ENCODE measurements around the gene MAST4. TPM values are rescaled to one million over a fixed set of nuclear protein-coding genes. Genes with fewer than 3 reads are reported as not detected.

Gene MAST4
- total RNA-seq, 4 donors from 2014 or later: 55.3 to 148 (median 110) TPM

DNA sequence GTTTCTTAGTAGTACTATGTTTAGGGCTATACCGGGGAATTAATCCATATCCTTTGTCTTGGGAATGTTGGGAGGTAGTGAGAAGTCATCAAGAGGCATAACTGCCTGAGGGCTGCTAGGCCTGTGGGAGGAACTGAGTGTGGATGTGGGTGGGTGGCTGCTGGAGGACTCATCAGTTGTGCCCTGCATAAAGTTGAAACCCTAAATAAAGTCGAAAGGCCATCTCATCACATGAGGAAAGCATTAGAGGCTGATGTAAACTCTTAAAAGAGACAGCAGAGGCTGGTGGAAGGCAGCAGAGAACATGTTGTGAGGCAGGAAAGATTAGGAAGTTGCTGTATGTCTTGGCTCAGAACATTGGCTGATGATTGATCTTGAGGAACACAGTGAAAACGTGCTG lies 143.8 kb downstream of the MAST4 start:
- H3K27me3 ChIP-seq: no peaks in the 10 kb centered on the region
- H3K27ac ChIP-seq: no peak overlapping the region
- no peaks in the 10 kb centered on the region for H3K36me3 ChIP-seq
- 47 to 50% methylated on average over 3 of the region's 3 CpGs for WGBS, 2 donors
- TF ChIP-seq POLR2A (IDR thresholded peaks at IDR 0.05): no peak
- TF ChIP-seq, protein P1, sequence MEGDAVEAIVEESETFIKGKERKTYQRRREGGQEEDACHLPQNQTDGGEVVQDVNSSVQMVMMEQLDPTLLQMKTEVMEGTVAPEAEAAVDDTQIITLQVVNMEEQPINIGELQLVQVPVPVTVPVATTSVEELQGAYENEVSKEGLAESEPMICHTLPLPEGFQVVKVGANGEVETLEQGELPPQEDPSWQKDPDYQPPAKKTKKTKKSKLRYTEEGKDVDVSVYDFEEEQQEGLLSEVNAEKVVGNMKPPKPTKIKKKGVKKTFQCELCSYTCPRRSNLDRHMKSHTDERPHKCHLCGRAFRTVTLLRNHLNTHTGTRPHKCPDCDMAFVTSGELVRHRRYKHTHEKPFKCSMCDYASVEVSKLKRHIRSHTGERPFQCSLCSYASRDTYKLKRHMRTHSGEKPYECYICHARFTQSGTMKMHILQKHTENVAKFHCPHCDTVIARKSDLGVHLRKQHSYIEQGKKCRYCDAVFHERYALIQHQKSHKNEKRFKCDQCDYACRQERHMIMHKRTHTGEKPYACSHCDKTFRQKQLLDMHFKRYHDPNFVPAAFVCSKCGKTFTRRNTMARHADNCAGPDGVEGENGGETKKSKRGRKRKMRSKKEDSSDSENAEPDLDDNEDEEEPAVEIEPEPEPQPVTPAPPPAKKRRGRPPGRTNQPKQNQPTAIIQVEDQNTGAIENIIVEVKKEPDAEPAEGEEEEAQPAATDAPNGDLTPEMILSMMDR (IDR thresholded peaks at IDR 0.05): no peak
- no peaks in the 10 kb centered on the region for H3K9me3 ChIP-seq
- no peaks in the 10 kb centered on the region for H3K4me1 ChIP-seq
- intact Hi-C loops (cut with DNase I): no loop called here
- H3K4me3 ChIP-seq: no peak overlapping the region
- DNase-seq: no peak

DNA sequence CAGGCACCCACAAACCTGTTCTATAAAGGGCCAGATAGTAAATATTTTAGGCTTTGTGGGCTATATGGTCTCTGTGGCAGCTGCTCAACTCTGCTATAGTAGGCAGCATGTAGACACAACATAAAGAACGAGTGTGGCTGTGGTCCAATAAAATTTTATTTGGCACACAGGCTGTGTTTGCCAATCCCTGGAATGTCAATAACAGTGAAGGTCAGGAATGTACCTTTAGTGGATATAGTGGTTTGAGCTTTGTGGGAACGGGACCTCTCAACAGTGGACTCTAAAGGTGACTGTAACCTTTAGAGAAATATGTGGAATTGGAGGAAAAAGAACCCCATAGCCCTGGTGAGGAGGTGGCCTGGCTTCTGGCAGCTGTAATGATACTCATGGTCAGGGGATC lies 145.2 kb downstream of the MAST4 start:
- Histone ChIP-seq H3K27me3 (no peaks in the 10 kb centered on the region), H3K4me3 (no peak overlapping the region), H3K4me1 (no peaks in the 10 kb centered on the region), H3K9me3 (no peaks in the 10 kb centered on the region), H3K36me3 (no peaks in the 10 kb centered on the region), H3K27ac (no peak overlapping the region)
- 67 to 89% methylated on average over 2 of the region's 2 CpGs for WGBS, 2 donors
- TF ChIP-seq, protein P1 (IDR thresholded peaks at IDR 0.05): no peak
- no peak for TF ChIP-seq POLR2A (IDR thresholded peaks at IDR 0.05)
- intact Hi-C loops (cut with DNase I): no loop called here
- no peak for DNase-seq

DNA sequence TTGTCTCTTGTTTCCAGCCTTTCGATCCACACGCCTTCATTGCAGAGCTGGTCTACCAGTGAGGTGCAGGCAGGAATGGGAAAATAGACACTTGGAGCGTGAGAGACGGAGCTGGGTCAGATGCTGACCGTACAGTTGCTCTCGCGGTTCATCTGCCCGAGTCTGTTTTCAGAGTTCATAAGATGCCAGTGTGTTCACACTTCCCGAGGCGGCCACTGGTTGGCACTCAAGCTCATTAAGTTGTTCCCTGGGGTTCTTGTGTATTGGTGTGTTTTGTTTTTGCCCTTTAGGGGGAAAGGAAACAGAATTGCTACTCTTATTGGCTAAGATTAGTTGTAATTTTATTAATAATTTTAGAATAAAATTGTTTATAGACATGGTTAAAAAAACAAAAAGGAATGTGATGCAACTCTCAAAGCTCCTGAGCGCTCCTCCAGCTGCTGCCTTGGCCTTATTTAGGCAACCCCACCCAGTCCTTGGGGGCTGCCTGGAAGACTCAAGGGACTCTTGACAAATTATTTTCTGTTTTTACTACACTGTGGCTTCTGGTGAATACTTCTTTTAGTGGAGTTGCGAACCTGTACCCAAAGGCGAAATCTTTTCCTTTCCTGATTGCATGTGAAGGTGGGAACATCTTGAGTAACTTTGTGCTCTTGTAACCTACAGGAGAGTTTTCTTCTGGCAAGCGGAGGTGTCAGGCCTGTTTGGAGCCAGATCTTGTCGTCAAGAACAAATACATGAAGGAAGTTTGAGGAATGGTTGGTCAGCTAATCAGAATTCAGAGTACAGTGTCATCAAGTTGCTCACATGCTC lies 146.1 kb downstream of the MAST4 start:
- intact Hi-C loops (cut with DNase I): no loop called here
- Histone ChIP-seq H3K36me3 (no peaks in the 10 kb centered on the region), H3K4me3 (no peak overlapping the region), H3K4me1 (no peaks in the 10 kb centered on the region), H3K9me3 (no peaks in the 10 kb centered on the region), H3K27ac (no peak overlapping the region), H3K27me3 (no peaks in the 10 kb centered on the region)
- WGBS, 2 donors: 74 to 75% methylated on average over 15 of the region's 15 CpGs
- DNase-seq: no peak
- TF ChIP-seq POLR2A (IDR thresholded peaks at IDR 0.05): no peak
- TF ChIP-seq, protein P1 (IDR thresholded peaks at IDR 0.05): no peak

DNA sequence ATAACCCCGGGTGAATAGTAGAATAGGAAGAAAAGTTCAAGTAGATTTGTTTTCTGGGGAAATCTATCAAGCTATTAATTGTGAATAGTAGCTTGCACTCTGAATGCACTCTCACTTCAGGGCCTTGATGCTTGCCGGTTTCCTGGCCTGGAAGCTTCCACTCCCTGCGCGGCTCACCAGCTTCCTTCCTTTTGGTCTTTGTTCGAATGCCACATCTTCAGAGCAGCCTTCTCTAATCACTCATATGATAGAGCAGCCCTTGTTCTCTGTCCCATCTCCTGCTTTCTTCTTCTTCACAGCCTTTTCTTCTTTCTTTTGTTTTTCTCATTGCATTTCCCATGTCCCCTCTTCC lies 146.7 kb downstream of the MAST4 start:
- H3K27me3 ChIP-seq: no peaks in the 10 kb centered on the region
- H3K27ac ChIP-seq: no peak overlapping the region
- no peaks in the 10 kb centered on the region for H3K9me3 ChIP-seq
- no peak for DNase-seq
- TF ChIP-seq POLR2A (IDR thresholded peaks at IDR 0.05): no peak
- TF ChIP-seq, protein P1 (IDR thresholded peaks at IDR 0.05): no peak
- intact Hi-C loops (cut with DNase I): no loop called here
- H3K36me3 ChIP-seq: no peaks in the 10 kb centered on the region
- no peaks in the 10 kb centered on the region for H3K4me1 ChIP-seq
- WGBS, 2 donors: 48 to 69% methylated on average over 5 of the region's 5 CpGs
- H3K4me3 ChIP-seq: no peak overlapping the region

DNA sequence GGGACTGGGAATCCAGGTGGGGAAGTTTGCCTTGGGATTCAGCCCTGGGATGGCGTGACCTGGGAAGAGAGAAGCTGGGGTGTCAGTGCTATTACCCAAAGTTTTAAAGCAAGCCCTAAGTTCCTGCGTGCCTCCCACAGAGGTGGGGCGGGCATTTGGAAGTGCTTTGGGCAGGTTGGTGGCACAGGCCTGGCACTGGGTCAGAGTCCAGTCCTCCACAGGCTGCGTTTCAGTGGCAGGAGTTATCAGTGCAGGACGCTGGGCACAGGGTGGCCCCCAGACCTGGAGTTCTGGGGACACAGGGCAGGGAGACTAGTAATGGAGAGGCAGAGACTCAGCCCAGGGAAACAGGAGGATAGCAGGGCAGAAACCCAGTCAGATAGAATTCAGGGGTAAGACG lies 147.2 kb downstream of the MAST4 start:
- Histone ChIP-seq H3K27ac (no peak overlapping the region), H3K27me3 (no peaks in the 10 kb centered on the region), H3K4me3 (no peak overlapping the region), H3K36me3 (no peaks in the 10 kb centered on the region), H3K9me3 (no peaks in the 10 kb centered on the region), H3K4me1 (no peaks in the 10 kb centered on the region)
- 71 to 89% methylated on average over 2 to 6 of the region's 6 CpGs for WGBS, 2 donors
- TF ChIP-seq POLR2A (IDR thresholded peaks at IDR 0.05): no peak
- TF ChIP-seq, protein P1 (IDR thresholded peaks at IDR 0.05): no peak
- intact Hi-C loops (cut with DNase I): no loop called here
- DNase-seq: no peak

Measured in esophagus squamous epithelium (tissue), 5 donors.